B cell (primary cell): ENCODE data around the gene SNPH.

Experiments
- CTCF ChIP-seq: fragments of 200-600 bp; IDR thresholded peaks from one replicate; pipeline ENCODE4 v1.8.0; 2022; ENCODE audit warnings: antibody characterized with exemption, mild to moderate bottlenecking
- EZH2 ChIP-seq: IDR thresholded peaks from 2 replicates; pipeline ENCODE4 v1.6.1; 2012; ENCODE audit warnings: borderline replicate concordance, low read depth, mild to moderate bottlenecking, moderate library complexity, low read length; ENCODE audit not compliant: insufficient read depth, poor library complexity, severe bottlenecking

GRCh38 chr20:1242530-1242929 is 23.6 kb upstream of the SNPH start:
- no peak for TF ChIP-seq CTCF
- TF ChIP-seq EZH2 = no peak
